TTC549 (cell line): ENCODE data around the gene FOXA2.
"Not testable (repeated sequence)": the region's sequence is repeated elsewhere in the genome, so short reads cannot be mapped to it uniquely, and the experiment has no call there.

Experiments
- FAIRE-seq: peaks from 2 replicates; lab custom pipeline; 2012; peaks lifted over from hg19 to GRCh38; lab: Jason Lieb, UNC

FOXA2 gene

GRCh38 chr20:22567944-22568871 lies 16.2 kb downstream of the FOXA2 start:
- FAIRE-seq = no peak

GRCh38 chr20:22566876-22567658 lies 17.3 kb downstream of the FOXA2 start:
- no peak for FAIRE-seq

- FAIRE-seq = no peak
Measured at GRCh38 chr20:22563062-22563965, 21.1 kb downstream of the FOXA2 start.

GRCh38 chr20:22562620-22563019 lies 21.8 kb downstream of the FOXA2 start:
- no peak for FAIRE-seq

DNA sequence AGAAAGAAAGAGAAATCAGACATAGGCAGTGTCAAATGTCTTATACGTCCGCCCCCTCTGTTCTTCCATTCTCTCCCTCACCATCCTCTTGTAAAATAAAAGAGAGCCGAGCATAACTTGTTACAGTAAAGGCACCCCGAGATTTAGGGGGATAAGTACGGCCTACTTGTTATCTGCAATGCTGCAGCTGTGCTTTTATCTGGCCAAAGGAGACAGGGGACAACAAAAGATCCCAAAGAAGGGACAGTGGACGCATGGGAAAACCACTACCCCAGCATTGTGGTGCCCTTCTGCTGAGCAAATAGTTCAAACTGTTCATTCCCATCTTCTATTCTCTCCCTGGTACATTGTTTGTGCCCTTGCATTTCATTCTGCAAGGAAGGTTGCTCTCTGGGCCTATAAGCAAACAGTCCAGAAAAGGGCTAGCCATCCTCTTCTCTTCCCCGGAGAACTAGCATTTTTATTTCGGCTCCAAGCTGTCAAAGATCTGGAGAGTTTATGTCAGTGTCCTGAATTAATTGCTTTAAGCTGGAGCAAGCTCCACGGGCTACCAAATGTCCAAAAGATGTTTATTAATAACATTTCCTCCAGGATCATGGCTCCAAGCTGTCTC lies 22.3 kb downstream of the FOXA2 start:
- FAIRE-seq = no peak

GRCh38 chr20:22560817-22561216 lies 23.6 kb downstream of the FOXA2 start:
- FAIRE-seq = no peak

DNA sequence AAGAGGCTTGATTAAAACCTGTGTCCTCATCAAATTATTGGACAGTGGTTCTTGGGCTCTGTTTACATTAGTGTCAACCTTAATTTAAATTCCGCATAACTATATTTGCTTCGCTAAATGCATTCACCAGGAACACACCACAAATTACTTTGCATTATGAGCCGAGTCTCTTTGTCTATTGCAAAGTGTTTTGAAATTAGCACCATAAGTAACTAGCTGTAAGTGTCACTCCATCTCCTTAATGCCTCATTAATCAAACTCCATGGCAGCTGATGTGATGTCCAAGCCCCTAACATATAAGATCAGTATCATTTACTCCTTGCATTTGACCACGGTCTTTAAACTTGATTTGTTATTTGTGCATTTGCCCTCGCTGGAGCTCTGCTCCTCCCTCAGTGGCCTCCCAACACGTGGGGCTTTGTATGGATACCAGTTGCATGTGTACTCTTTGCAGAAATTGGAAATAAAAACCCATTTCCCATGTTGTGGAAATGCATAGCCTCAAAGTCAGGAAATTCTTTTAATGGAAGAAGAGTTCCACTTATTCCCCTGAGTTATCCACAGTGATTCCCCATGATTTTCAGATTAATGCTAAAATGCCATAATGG lies 24.6 kb downstream of the FOXA2 start:
- FAIRE-seq = no peak

- FAIRE-seq = no peak
Measured at GRCh38 chr20:22557403-22558276, 26.7 kb downstream of the FOXA2 start.

DNA sequence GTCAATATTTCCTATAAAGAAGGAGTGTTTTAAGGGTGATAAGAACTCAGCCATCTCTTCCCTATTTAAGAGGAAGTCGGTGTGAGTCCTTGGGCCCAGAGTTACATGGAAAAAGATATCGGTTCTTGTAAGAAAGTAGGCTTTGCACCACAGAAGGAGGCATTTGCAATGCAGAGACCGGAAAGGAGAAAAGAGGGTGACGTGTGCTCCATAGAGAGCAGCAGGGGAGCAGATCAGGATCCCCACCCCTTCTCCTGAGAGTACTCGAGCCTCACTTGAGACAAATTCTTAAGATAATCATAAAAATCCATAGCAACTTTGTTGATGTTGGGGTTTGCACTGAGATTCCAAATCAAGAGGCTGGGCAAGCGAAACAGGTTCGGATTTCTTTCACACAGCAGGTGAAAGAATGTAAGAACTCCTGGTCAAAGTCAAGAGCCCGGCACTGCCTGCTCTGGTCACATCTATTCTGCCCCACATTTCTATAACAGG lies 27.8 kb downstream of the FOXA2 start:
- no peak for FAIRE-seq

- FAIRE-seq = no peak
Measured at GRCh38 chr20:22555791-22556564, 28.4 kb downstream of the FOXA2 start.

DNA sequence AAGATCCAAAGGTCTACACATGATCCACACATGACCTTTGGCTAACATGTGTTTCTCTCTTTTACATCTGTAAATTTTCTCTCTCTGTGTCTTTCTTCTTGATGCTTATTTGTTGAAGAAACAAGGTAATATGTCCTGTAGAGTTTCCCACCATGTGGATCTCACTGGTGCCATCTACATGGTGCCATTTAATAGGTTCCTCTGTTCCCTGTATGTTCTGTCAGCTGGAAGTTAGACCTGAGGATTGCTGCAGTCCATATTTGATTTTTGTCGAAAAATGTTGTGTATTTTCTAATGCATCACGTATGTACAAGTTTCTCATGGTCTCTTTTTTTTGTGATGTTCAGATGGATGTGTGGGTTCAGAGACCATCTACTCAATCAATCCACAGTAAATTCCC lies 30.0 kb downstream of the FOXA2 start:
- FAIRE-seq = no peak

DNA sequence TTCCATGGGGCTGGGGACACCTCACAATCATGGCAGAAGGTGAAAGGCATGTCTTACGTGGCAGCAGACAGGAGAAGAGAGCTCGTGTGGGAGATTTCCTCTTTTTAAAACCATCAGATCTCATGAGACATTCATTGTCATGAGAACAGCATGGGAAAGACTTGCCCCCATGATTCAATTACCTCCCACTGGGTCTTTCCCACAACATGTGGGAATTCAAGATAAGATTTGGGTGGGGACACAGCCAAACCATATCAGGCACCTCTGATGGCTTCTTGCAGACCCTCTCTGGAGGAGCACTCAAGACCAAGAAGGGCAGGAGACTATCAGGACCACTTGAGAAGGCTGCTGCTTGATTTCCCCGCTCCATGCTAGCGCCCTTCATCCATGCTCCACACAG lies 33.9 kb downstream of the FOXA2 start:
- not testable (repeated sequence) for FAIRE-seq

DNA sequence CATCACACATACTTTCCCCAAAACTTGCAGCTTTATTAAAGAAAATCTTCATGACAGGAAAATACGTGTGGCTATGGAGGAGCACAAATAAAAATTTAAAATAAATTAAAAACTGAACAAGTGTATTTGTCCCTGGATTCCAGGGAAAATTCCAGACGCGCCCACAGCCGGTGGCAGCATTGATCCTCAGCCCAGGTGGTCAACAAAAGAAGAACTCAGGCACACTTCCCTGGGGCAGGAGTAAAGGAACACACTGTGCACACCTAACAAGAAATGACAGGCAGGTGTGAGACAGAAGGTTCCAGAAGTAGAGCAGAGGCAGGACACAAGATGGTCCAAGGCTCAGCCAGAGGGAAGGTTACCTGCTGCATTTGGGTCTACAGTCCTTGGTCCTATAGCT lies 36.3 kb downstream of the FOXA2 start:
- no peak for FAIRE-seq

DNA sequence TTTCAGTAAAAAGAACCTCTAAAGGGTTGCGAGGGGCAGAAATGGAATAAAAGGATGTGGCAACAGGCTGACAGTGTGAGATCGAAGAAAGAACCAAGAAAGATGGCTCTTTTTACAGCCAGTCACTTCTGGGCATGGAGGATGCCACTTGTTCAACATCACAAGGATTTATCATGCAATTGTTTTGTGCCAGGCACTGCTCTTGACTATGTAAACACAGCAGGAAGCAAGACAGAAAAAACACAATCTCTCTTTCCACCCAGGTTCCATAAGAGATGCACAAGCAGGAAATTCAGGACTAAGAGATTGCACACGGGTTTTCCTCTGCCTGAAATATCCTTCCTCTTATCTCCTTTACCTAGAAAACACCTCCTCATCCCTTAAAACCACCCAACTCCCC lies 38.0 kb downstream of the FOXA2 start:
- FAIRE-seq = no peak

GRCh38 chr20:22545045-22545444 lies 39.3 kb downstream of the FOXA2 start:
- no peak for FAIRE-seq

DNA sequence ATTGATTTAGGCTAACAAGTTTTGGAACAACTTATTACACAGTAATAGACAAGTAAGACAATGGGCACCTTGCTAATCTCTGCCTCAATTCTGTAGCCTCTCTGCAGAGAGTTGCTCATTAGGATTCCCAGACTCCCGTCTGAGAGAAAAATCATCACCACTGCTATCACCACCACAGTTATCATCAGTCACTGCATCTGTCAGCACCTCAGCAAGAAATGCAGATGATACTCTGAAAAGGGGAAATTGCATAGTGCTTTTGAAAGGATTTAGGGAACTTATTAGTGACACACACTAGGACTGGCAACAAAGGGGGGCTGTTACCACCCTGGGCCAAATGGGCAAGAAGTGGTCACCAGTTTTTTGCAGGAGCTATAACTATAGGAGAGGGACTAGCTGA lies 39.9 kb downstream of the FOXA2 start:
- FAIRE-seq = no peak

GRCh38 chr20:22542427-22542826 lies 41.9 kb downstream of the FOXA2 start:
- FAIRE-seq = no peak

GRCh38 chr20:22540832-22541231 lies 43.5 kb downstream of the FOXA2 start:
- FAIRE-seq = no peak

DNA sequence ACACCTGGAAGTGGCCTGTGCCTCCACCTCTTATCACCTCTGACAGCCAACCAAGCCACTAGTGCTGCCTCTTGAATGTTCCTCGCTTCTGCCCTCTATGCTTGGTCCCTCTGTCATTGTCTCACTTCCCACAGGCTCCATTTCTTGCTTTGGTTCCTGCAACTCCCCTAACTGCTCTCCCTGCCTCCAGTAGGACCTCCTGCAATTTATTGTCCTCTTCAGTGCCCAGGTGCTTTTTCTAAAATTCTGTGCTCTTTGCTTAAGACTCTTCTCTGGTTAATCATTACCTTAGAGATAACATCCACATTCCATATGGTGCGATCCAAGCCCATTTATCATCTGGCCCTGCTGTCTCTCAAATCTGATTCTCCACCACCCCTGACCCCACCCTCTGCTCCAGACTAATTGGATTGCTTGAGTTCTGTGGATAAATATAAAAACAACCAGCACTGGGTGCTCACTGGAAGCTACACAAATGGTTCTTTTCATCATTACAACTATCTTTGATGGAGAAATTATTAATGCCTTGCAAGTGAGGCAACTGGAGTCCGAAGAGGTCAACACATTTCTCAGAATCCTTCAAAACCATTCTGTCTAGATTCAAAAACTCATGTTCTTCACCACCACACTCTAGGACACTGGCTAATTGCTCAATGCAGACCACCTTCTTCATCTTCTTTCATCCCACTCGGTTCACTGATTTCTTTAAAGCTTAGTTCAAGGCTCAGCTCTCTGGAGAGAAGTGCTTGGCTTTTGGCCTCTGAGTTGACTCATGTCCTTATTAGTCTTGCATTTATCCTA lies 47.2 kb downstream of the FOXA2 start:
- no peak for FAIRE-seq
